Esophagus (tissue), 2 donors: Measurements from ENCODE around the gene DLGAP4. TPM values are rescaled to one million over a fixed set of nuclear protein-coding genes. Genes with fewer than 3 reads are reported as not detected.

ENCODE experiments used
- H3K27ac ChIP-seq, 2 donors: one replicate each; pipeline ENCODE4 v1.5.1; 2013; ENCODE audit warnings: low read depth in 2 of 2, mild to moderate bottlenecking in 2 of 2, inconsistent platforms in 1 of 2, low read length in 1 of 2, moderate library complexity in 1 of 2
- H3K27me3 ChIP-seq, 2 donors: one replicate each; pipeline ENCODE4 v1.6.1; 2013; ENCODE audit warnings: low read length in 2 of 2, control low read depth in 1 of 2, mild to moderate bottlenecking in 1 of 2; ENCODE audit not compliant: insufficient read depth in 2 of 2, control insufficient read depth in 1 of 2
- H3K36me3 ChIP-seq, 2 donors: one replicate each; pipeline ENCODE4 v1.6.1; 2013; ENCODE audit warnings: low read length in 1 of 2; ENCODE audit not compliant: control insufficient read depth in 2 of 2, insufficient read depth in 2 of 2
- H3K4me1 ChIP-seq, 2 donors: one replicate each; pipeline ENCODE4 v1.6.1; 2013; ENCODE audit warnings: low read length in 1 of 2; ENCODE audit not compliant: control insufficient read depth in 2 of 2, insufficient read depth in 2 of 2
- H3K4me3 ChIP-seq, 2 donors: one replicate each; pipeline ENCODE4 v1.5.1; 2013; ENCODE audit warnings: low read length in 2 of 2, mild to moderate bottlenecking in 2 of 2, low read depth in 1 of 2, moderate library complexity in 1 of 2
- H3K9me3 ChIP-seq, 2 donors: one replicate each; pipeline ENCODE4 v1.6.1; 2013; ENCODE audit warnings: mild to moderate bottlenecking in 2 of 2, low read depth in 1 of 2, low read length in 1 of 2, moderate library complexity in 1 of 2; ENCODE audit not compliant: control insufficient read depth in 2 of 2, insufficient read depth in 1 of 2
- WGBS, 2 donors: extraction: QIAGEN DNeasy Blood & Tissue Kit; methylation state at CpG; one replicate each; pipeline ENCODE4 v1.1.7; 2013; 5-methylcytosine and 5-hydroxymethylcytosine counted together
- polyA plus RNA-seq, 2 donors: library from polyadenylated mRNA; stranded (reverse); fragments of 200-250 nt; gene quantifications; one replicate each; pipeline ENCODE4 v1.2.3, GENCODE V29; 2013
- donor health status: healthy with polysubstance abuse.
- donor health status: Bipolar disorder and iron deficiency.

Gene DLGAP4
- polyA plus RNA-seq, 2 donors = 15.8 to 24.3 TPM

DNA sequence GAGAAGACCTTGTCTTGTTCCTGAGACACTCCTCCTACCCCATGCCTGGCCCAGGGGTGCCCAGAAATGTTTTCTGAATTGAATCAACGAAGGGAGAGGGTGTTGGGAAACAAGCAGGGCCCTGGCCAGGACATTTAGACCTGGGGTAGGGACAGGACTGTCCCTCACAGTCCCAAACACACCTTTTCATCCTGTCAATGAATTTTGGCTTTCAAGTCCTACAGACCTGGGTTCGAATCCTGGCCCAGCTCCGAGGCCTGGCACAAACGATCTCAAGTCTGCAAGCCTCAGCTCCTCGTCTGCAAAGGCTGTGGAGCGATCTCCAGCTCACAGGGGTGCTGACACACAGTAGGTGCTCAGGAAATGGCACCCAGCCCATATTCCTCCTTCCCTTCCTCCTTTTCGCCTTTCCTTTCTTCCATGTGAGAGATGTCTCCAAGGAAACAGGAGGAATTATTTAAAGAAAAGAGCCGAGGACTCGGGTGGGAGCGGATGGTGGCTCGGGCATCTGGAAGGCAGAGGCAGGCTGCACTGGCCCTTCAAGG is 7.3 kb upstream of the DLGAP4 start:
- Histone ChIP-seq H3K36me3 (no peaks in the 10 kb centered on the region), H3K27ac (no peak overlapping the region), H3K9me3 (no peaks in the 10 kb centered on the region), H3K4me1 (no peaks in the 10 kb centered on the region), H3K27me3 (peaks cover 0 to 8% of the 10 kb centered on the region in 2 donors), H3K4me3 (no peak overlapping the region)
- WGBS, 2 donors = 80 to 86% methylated on average over 11 of the region's 11 CpGs

- Histone ChIP-seq H3K27ac (no peak overlapping the region), H3K27me3 (peaks cover 0 to 9% of the 10 kb centered on the region in 2 donors), H3K4me1 (no peaks in the 10 kb centered on the region), H3K36me3 (no peaks in the 10 kb centered on the region), H3K4me3 (no peak overlapping the region), H3K9me3 (no peaks in the 10 kb centered on the region)
- 65 to 70% methylated on average over 4 of the region's 4 CpGs for WGBS, 2 donors
Observed at GRCh38 chr20:36299459-36299858, 6.7 kb upstream of the DLGAP4 start.

DNA sequence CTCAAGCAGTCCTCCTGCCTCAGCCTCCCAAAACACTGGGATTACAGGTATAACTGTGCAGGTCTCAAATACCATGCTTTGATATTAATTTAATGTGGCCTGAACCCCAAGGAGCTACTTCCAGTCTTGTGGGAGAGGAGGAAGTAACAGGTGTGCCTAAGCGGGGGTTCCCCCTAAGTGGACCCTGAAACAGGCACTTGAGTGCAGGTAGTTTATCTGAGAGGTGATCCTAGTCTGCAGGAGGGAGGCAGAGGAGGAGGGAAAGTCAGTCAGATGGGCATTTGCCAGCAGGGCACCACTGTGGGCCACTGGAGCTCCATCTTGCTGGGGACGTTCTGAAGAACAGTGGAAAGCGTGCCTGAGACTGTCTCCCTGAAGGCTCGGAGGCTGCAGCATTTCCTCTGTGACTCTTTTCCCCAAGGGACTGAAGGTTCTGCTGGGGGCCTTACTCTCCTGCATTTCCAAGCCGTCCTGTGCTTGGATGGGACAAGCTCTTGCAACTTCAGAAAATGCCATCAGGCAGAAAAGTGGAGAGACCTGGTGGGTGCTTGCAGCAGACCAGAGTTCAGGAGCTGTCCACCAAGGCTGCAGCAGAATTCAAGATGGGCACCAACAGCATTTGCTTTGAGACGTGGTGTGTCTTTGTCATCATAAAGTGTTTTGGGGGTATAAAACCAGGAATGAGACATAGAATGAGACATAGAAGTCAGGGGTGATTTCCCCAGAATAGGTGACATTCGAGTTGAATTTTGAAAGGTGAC is 4.6 kb upstream of the DLGAP4 start:
- peaks cover 0 to 15% of the 10 kb centered on the region in 2 donors for H3K27me3 ChIP-seq
- H3K27ac ChIP-seq = no peak overlapping the region
- H3K4me3 ChIP-seq = no peak overlapping the region
- 62 to 66% methylated on average over 7 of the region's 7 CpGs for WGBS, 2 donors
- H3K36me3 ChIP-seq = no peaks in the 10 kb centered on the region
- peaks cover 4% of the 10 kb centered on the region in 2 donors for H3K4me1 ChIP-seq
- no peaks in the 10 kb centered on the region for H3K9me3 ChIP-seq

- 29% methylated on average over 14 of the region's 14 CpGs for WGBS, 2 donors
- Histone ChIP-seq H3K4me1 (peaks cover 5 to 6% of the 10 kb centered on the region in 2 donors), H3K36me3 (no peaks in the 10 kb centered on the region), H3K27ac (no peak overlapping the region), H3K9me3 (no peaks in the 10 kb centered on the region), H3K4me3 (no peak overlapping the region), H3K27me3 (peaks cover 0 to 27% of the 10 kb centered on the region in 2 donors)
Observed at GRCh38 chr20:36303020-36303595, 3.0 kb upstream of the DLGAP4 start.

- Histone ChIP-seq H3K4me1 (peaks cover 5 to 6% of the 10 kb centered on the region in 2 donors), H3K27me3 (peaks cover 0 to 30% of the 10 kb centered on the region in 2 donors), H3K4me3 (no peak overlapping the region), H3K36me3 (no peaks in the 10 kb centered on the region), H3K27ac (no peak overlapping the region), H3K9me3 (no peaks in the 10 kb centered on the region)
- 38 to 45% methylated on average over 1 of the region's 1 CpG for WGBS, 2 donors
Observed at GRCh38 chr20:36303831-36304230, 2.3 kb upstream of the DLGAP4 start.

DNA sequence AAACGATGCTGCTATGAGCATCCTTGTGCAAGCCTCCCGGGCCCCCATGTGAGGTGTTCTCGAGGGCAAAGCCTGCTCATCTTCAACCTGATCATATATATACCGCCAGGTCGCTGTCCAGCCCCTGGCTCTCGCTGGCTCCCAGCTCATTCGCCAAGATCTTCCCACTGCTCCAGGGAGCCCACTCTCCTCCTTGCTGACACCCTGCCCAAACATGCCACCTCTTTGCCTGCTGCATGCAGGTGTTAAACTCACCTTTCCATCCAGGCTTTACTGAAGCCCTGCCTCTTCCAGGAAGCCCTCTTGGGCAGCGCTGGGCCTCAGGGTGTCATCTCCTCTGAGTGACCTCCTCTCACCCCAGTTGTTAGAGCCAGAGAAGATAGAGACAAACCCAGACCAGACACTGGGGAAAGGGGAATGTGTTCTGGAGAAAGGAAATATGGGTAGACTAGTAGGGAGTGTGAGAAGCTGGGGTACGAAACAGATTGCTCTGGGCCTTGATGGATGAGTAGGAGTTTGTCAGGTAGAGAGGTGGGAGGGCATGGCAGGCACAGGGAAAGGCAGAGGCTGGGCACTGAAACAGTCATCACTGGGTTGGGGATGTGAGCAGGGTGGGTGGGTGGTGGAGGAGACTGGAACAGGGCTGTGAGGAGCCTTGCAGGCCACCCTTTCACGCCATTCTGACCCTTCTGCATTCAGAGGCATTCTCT is 1.2 kb upstream of the DLGAP4 start:
- H3K4me3 ChIP-seq = no peak overlapping the region
- H3K36me3 ChIP-seq = no peaks in the 10 kb centered on the region
- H3K27ac ChIP-seq = no peak overlapping the region
- H3K27me3 ChIP-seq = peaks cover 0 to 30% of the 10 kb centered on the region in 2 donors
- peaks cover 5 to 6% of the 10 kb centered on the region in 2 donors for H3K4me1 ChIP-seq
- no peaks in the 10 kb centered on the region for H3K9me3 ChIP-seq
- 32 to 38% methylated on average over 10 of the region's 10 CpGs for WGBS, 2 donors

GRCh38 chr20:36306553-36307411 is 643 bp downstream of the DLGAP4 start:
- H3K4me1 ChIP-seq = peaks cover 5 to 6% of the 10 kb centered on the region in 2 donors
- H3K36me3 ChIP-seq = no peaks in the 10 kb centered on the region
- WGBS, 2 donors = 3% methylated on average over 44 to 70 of the region's 70 CpGs
- H3K27me3 ChIP-seq = peaks cover 0 to 30% of the 10 kb centered on the region in 2 donors
- H3K27ac ChIP-seq = no peak overlapping the region
- peak overlapping the region in 1 of 2 donors; percentile 41 for H3K4me3 ChIP-seq
- no peaks in the 10 kb centered on the region for H3K9me3 ChIP-seq

DNA sequence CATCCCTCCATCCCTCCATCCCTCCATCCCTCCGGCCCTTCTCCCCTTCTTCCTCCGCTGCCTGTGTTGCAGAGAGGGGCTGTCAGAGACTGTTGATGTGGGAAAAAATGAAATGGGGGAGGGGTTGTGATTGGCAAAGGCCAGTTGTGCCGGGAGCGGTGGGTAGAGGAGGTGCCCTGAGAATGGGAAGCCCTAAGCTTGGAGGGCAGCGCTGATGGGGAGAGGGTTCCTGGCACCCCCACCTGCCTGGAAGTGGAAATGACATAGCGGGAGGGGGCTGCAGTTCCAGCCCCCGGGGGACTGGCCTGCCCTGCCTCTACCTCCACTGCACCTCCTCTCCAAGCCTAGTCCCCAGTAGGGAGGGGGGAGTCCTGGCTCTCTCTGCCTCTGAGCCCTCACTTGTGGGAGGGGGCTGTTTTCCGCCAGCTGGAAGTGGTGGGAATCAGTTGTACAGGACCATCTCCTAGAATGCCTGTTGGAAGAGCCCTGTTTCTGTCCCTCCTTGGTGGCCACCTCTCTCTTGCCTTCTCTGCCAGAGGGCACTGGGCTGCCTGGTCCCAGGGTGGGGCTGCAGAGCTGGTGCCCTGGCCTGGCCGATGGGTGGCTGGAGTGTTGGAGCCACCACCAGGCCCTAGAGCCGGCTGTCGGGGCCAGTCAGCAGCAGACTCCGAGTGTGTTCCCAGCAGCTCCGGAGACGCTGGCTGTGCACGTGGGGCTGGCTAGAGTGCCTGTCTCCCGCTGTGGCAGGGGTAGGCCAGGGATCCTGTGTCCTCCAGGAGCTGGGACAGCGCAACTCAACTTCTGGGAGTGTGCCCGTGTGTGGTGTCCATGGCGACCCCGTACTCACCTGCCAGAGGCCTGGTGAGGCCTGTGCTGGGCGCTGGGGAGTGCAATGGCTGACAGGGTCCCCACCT is 1.5 kb downstream of the DLGAP4 start:
- peaks cover 5 to 6% of the 10 kb centered on the region in 2 donors for H3K4me1 ChIP-seq
- H3K4me3 ChIP-seq = no peak overlapping the region
- WGBS, 2 donors = 30 to 41% methylated on average over 20 to 21 of the region's 21 CpGs
- peaks cover 0 to 30% of the 10 kb centered on the region in 2 donors for H3K27me3 ChIP-seq
- no peaks in the 10 kb centered on the region for H3K9me3 ChIP-seq
- H3K27ac ChIP-seq = no peak overlapping the region
- no peaks in the 10 kb centered on the region for H3K36me3 ChIP-seq
